HG02798 (cell line): ENCODE data around the gene ANKRD33B.
A peak's percentile ranks its signal among the peaks of the same experiment; 100 is the strongest.
"Not testable (repeated sequence)": the region's sequence is repeated elsewhere in the genome, so short reads cannot be mapped to it uniquely, and the experiment has no call there.

ENCODE experiments used
- ATAC-seq: cut with Tn5 transposase; IDR thresholded peaks from one replicate; pipeline ENCODE4 v1.9.1; 2021; ENCODE audit warnings: mild to moderate bottlenecking; ENCODE audit not compliant: unreplicated experiment, poor library complexity

ANKRD33B gene

DNA sequence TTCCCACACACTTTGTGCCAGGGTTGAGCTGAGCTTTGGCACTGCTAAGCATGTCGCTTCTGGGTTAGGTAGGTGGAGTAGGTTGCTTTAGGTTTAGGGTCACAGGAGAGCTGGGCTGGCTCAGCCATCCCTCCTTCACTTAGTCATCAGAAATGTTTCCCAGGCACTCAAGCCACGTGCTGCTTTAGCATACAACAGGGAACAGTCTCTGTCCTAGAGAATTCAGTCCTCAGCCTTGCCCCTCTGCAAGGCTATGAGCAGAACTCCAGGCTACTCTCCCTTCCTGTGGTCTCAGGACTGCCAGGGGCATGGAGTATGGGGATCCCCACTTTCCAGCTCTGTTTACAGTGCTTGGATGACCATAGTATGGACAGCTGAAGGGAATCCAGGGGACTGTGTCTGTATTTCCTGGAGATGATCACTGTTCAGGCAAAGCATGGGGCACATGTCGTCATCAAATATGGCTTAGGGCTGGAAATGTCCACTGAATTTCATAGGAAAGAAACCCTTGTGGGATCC, 7.5 kb upstream of the ANKRD33B start:
- ATAC-seq = no peak

- no peak for ATAC-seq
Observed at GRCh38 chr5:10556893-10557746, 6.8 kb upstream of the ANKRD33B start.

GRCh38 chr5:10559151-10559550, 4.7 kb upstream of the ANKRD33B start:
- no peak for ATAC-seq

DNA sequence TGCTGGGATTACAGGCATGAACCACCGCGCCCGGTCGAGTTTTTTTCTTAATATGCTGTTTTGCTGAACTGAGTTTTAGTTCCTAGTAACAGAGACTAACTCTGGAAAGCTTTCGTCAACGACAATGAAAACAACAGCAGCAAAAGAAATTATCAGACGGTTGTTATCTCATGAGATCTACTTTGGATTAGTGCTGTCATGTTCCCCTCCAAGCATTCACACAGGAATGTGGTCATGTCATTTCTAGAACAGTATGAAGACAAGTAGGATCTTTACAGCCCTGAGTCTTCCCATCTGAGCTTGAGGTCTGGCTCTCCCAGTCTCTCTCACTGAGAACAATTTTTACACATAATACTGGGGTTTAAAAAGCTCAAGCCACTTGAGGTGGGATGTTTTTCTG, 4.0 kb upstream of the ANKRD33B start:
- ATAC-seq = no peak

DNA sequence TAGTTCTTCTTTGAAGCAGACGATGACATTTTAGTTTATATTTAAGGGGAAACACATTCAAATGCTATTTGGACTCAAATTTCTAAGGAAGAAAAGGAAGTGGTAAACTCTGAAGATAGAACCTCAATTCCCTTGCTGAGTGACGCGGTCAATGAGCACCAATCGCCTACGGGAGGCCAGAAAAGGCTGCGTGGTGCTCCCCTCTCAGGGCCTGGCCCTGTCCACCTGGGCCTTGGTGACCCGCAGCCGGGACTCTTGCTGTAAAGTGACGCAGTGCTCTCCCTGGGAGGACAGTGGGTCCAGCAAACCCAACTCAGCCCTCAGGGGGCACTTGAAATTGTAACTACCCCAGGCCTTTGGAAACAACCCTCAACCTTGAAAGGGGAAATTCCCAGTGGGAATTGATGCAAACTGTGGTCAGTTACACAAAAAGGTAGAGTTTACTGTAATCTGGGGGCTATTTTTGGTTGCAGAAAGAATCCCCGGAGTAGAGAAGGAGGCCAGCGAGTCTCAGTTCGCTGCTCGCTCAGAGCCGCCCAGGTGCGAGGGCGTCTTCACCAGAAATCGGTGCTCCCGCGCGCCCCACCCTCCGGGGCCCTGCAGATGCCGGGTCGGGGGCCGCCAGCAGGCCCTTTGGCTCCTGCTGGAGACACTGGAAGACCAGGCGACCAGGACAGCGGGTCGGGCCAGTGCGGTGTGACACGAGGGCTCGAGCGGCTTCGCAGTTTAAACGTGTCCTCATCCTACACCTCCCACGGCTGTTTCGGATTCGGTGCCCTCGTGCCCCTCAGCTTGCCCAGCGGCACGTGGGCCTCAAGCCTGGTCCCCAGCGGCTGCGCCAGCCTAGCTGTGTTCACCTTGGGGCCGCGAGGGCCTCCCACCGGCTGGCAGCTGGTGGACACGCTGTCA, 1.4 kb upstream of the ANKRD33B start:
- ATAC-seq = peak; percentile 23

- ATAC-seq = peak; percentile 28
Observed at GRCh38 chr5:10563110-10563944, 543 bp upstream of the ANKRD33B start.

- ATAC-seq = no peak
Observed at GRCh38 chr5:10564838-10565784, 1.2 kb downstream of the ANKRD33B start.

- ATAC-seq = no peak
Observed at GRCh38 chr5:10565785-10566542, 2.1 kb downstream of the ANKRD33B start.

- no peak for ATAC-seq
Observed at GRCh38 chr5:10566543-10567068, 2.7 kb downstream of the ANKRD33B start.

GRCh38 chr5:10567121-10567591, 3.3 kb downstream of the ANKRD33B start:
- ATAC-seq = no peak

GRCh38 chr5:10567781-10568321, 4.0 kb downstream of the ANKRD33B start:
- no peak for ATAC-seq

DNA sequence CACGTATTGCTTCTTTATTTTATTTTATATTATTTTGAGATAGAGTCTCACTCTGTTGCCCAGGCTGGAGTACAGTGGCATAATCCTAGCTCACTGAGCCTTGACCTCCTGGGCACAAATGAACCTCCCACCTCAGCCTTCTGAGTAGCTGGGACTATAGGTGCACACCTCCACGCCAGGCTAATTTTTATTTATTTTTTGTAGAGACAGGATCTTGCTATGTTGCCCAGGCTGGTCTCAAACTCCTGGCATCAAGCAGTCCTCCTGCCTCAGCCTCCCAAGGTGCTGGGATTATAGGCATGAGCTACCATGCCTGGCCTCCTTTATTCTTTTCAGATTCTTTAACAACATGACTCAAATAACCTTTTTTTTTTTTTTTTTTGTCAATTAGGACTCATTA, 6.7 kb downstream of the ANKRD33B start:
- not testable (repeated sequence) for ATAC-seq

- no peak for ATAC-seq
Observed at GRCh38 chr5:10572451-10572850, 8.6 kb downstream of the ANKRD33B start.

GRCh38 chr5:10573487-10574145, 9.7 kb downstream of the ANKRD33B start:
- ATAC-seq = no peak

GRCh38 chr5:10574879-10575278, 11.0 kb downstream of the ANKRD33B start:
- ATAC-seq = not testable (repeated sequence)

- no peak for ATAC-seq
Observed at GRCh38 chr5:10576121-10576789, 12.4 kb downstream of the ANKRD33B start.

- ATAC-seq = no peak
Observed at GRCh38 chr5:10576790-10577189, 12.9 kb downstream of the ANKRD33B start.
